Vagina (tissue), 2 donors: ENCODE measurements around the gene CGB1. TPM values are rescaled to one million over a fixed set of nuclear protein-coding genes. Genes with fewer than 3 reads are reported as not detected.

Experiments used
- DNase-seq, 2 donors: peaks; one replicate each; pipeline ENCODE4 v3.0.0-alpha.2; 2017; ENCODE audit errors: extremely low spot score in 2 of 2
- H3K27ac ChIP-seq: fragments of 200-600 bp; sonication (generic); one replicate; pipeline ENCODE4 v1.5.1; 2019
- H3K27me3 ChIP-seq: fragments of 200-600 bp; sonication (generic); one replicate; pipeline ENCODE4 v1.5.1; 2019
- H3K36me3 ChIP-seq, 2 donors: fragments of 200-600 bp; sonication (generic); one replicate each; pipeline ENCODE4 v1.5.1; 2017 to 2019
- H3K4me1 ChIP-seq: fragments of 200-600 bp; sonication (generic); one replicate; pipeline ENCODE4 v1.5.1; 2019
- H3K4me3 ChIP-seq, 2 donors: fragments of 200-600 bp; sonication (generic); 1 replicate in 1 of 2; 2 replicates in 1 of 2; pipeline ENCODE4 v1.5.1; 2016 to 2019
- H3K9me3 ChIP-seq: fragments of 200-600 bp; sonication (generic); one replicate; pipeline ENCODE4 v1.5.1; 2019
- CTCF ChIP-seq, 3 experiments: fragments of 450-650 bp in 2 of 3; fragments of 200-600 bp in 1 of 3; sonication (generic) in 1 of 3; IDR thresholded peaks; one replicate each; pipeline ENCODE4 v1.5.1; 2017 to 2019; ENCODE audit warnings: antibody characterized with exemption in 3 of 3, mild to moderate bottlenecking in 2 of 3, moderate library complexity in 2 of 3
- POLR2A ChIP-seq, 2 donors: fragments of 450-650 bp; IDR thresholded peaks; one replicate each; pipeline ENCODE4 v1.6.1; 2017; ENCODE audit warnings: antibody characterized with exemption in 2 of 2, mild to moderate bottlenecking in 2 of 2, moderate library complexity in 2 of 2
- POLR2AphosphoS5 ChIP-seq, 2 donors: sonication (generic); formaldehyde crosslinking; IDR thresholded peaks; one replicate each; pipeline ENCODE4 v1.9.0; 2017; ENCODE audit warnings: antibody characterized with exemption in 2 of 2, mild to moderate bottlenecking in 2 of 2, low read depth in 1 of 2; ENCODE audit not compliant: insufficient read depth in 1 of 2
- intact Hi-C: fragments of 100-400 bp; cut with DNase I; formaldehyde crosslinking; loops from one replicate; pipeline ENCODE4 v1.15.1; 2023
- total RNA-seq: library from RNA; depleted of rRNA; stranded (reverse); fragments of >200 nt; gene quantifications from one replicate; pipeline ENCODE4 v1.2.3, GENCODE V29; 2016

Gene CGB1
- total RNA-seq, 1 donor from 2014 or later: not detected

GRCh38 chr19:49070416-49070815 lies 33.7 kb upstream of the CGB1 start:
- Histone ChIP-seq H3K27me3 (no peaks in the 10 kb centered on the region), H3K4me3 (no peak overlapping the region), H3K4me1 (peaks cover 6% of the 10 kb centered on the region), H3K36me3 (no peaks in the 10 kb centered on the region), H3K27ac (no peak overlapping the region), H3K9me3 (no peaks in the 10 kb centered on the region)
- no peak for TF ChIP-seq POLR2A (IDR thresholded peaks at IDR 0.05)
- no peak for TF ChIP-seq CTCF (IDR thresholded peaks at IDR 0.05)
- TF ChIP-seq POLR2AphosphoS5 (IDR thresholded peaks at IDR 0.05; ENCODE audit: insufficient read depth in 1 of 2, low read depth in 1 of 2): no peak
- no peak for DNase-seq
- intact Hi-C loops: no loop called here

GRCh38 chr19:49069026-49069425 lies 32.3 kb upstream of the CGB1 start:
- TF ChIP-seq POLR2A (IDR thresholded peaks at IDR 0.05): no peak
- TF ChIP-seq CTCF (IDR thresholded peaks at IDR 0.05): no peak
- no peak for TF ChIP-seq POLR2AphosphoS5 (IDR thresholded peaks at IDR 0.05; ENCODE audit: insufficient read depth in 1 of 2, low read depth in 1 of 2)
- DNase-seq: no peak
- intact Hi-C loops: no loop called here
- H3K9me3 ChIP-seq: no peaks in the 10 kb centered on the region
- H3K36me3 ChIP-seq: no peaks in the 10 kb centered on the region
- H3K4me3 ChIP-seq: no peak overlapping the region
- peaks cover 6% of the 10 kb centered on the region for H3K27me3 ChIP-seq
- H3K27ac ChIP-seq: no peak overlapping the region
- H3K4me1 ChIP-seq: peaks cover 6% of the 10 kb centered on the region

GRCh38 chr19:49067554-49067953 lies 30.9 kb upstream of the CGB1 start:
- Histone ChIP-seq H3K27me3 (peaks cover 6% of the 10 kb centered on the region), H3K9me3 (no peaks in the 10 kb centered on the region), H3K4me1 (peaks cover 6% of the 10 kb centered on the region), H3K27ac (no peak overlapping the region), H3K4me3 (no peak overlapping the region), H3K36me3 (no peaks in the 10 kb centered on the region)
- intact Hi-C loops: no loop called here
- no peak for DNase-seq
- TF ChIP-seq POLR2AphosphoS5 (IDR thresholded peaks at IDR 0.05; ENCODE audit: insufficient read depth in 1 of 2, low read depth in 1 of 2) (no peak), POLR2A (IDR thresholded peaks at IDR 0.05) (no peak), CTCF (IDR thresholded peaks at IDR 0.05) (no peak)

- H3K27me3 ChIP-seq: peaks cover 6% of the 10 kb centered on the region
- H3K4me1 ChIP-seq: no peaks in the 10 kb centered on the region
These were observed 29.3 kb upstream of the CGB1 start for GRCh38 chr19:49065905-49066512.

More at GRCh38 chr19:49065905-49066512, 29.3 kb upstream of the CGB1 start:
- DNase-seq: no peak
- no peak overlapping the region for H3K27ac ChIP-seq
- intact Hi-C loops: no loop called here
- no peaks in the 10 kb centered on the region for H3K9me3 ChIP-seq
- TF ChIP-seq POLR2AphosphoS5 (IDR thresholded peaks at IDR 0.05; ENCODE audit: insufficient read depth in 1 of 2, low read depth in 1 of 2) (no peak), POLR2A (IDR thresholded peaks at IDR 0.05) (no peak), CTCF (IDR thresholded peaks at IDR 0.05) (no peak)
- no peak overlapping the region for H3K4me3 ChIP-seq
- H3K36me3 ChIP-seq: no peaks in the 10 kb centered on the region
